ENCODE data around the gene ATP2C2.
"Not testable (repeated sequence)": the region's sequence is repeated elsewhere in the genome, so short reads cannot be mapped to it uniquely, and the experiment has no call there.

The ATP2C2 gene, protein sequence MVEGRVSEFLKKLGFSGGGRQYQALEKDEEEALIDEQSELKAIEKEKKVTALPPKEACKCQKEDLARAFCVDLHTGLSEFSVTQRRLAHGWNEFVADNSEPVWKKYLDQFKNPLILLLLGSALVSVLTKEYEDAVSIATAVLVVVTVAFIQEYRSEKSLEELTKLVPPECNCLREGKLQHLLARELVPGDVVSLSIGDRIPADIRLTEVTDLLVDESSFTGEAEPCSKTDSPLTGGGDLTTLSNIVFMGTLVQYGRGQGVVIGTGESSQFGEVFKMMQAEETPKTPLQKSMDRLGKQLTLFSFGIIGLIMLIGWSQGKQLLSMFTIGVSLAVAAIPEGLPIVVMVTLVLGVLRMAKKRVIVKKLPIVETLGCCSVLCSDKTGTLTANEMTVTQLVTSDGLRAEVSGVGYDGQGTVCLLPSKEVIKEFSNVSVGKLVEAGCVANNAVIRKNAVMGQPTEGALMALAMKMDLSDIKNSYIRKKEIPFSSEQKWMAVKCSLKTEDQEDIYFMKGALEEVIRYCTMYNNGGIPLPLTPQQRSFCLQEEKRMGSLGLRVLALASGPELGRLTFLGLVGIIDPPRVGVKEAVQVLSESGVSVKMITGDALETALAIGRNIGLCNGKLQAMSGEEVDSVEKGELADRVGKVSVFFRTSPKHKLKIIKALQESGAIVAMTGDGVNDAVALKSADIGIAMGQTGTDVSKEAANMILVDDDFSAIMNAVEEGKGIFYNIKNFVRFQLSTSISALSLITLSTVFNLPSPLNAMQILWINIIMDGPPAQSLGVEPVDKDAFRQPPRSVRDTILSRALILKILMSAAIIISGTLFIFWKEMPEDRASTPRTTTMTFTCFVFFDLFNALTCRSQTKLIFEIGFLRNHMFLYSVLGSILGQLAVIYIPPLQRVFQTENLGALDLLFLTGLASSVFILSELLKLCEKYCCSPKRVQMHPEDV

DNA sequence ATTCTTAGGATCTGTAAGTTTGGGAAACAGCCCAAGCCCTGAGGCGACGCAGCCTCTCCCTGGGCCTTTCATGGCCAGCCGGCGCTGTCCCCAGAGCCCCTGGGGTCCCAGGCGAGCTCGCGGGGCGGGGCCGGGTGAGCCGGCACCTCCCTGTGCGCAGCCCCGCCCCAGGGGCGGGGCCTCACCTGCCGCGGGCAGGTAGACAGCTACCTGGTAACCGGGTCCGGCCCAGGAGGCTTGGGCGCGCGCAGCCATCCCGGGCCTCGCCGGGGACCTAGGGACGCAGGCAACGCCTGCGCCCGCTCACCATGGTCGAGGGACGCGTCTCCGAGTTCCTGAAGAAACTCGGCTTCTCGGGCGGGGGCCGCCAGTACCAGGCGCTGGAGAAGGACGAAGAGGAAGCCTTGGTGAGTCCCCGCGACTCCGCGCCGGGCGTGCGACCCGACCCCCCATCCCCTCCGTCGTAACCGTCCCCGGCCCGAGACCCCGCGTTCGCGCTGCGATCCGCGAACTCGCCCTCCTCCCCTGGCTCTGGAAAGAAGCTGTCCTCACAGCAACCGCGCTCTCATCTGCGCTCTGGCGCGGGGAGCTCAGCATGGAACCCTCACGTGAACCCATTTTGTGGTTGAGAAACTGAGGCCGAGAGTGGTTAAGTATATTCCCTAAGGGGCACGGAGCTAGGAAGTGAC, at the start of gene ATP2C2:
TSS of gene ATP2C2 (plus strand) at position 231 of the 689 bp plus-strand sequence. CDS start at position 309, 78 bp downstream.
- DNase-seq = no peak

DNA sequence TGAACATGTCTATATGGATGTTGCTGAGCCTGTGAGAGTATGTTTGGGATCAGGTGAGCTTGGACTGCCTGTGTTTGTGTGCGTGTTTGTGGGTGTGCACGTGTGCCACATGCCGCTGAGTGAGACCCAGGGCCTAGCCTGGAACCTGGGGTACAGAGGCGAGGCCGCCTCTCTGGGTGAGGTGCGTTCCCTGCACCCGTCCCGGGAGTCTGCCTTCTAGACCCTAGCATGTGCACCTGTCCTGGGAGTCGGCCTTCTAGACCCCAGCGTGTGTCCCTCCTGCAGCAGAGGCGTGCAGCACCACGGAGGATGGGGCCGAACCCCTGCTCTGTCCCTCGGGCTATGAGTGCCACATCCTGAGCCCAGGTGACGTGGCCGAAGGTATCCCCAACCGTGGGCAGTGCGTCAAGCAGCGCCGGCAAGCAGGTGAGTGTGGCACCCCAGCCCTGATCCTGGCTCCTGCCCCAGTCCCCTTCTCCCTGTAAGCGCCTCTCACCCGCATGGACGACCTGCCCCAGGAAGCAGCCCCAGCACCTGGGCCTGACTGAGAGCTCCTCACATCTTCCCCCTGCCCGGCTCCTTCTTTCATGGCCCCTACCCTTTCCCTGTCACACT, 49.1 kb upstream of the ATP2C2 start:
- DNase-seq = no peak

DNA sequence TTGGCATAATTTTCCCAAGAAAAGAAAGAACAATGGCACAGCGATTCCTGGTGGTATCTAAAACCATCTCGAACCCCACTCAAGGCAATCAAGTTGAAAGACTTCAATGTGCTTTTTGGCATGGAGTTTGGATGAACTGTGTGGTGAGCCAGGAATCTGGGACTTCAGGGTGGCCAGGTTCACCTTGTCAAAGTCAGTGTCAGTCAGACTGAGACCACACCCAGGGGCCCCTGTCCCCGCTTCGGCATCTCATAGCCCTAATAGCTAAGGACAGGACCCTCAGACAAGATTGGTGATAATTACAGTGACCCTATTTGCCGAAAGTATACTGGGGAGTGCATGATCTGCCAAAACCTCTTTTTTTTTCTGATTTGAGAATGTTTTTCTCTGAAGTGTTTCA, 47.8 kb upstream of the ATP2C2 start:
- DNase-seq = no peak

DNA sequence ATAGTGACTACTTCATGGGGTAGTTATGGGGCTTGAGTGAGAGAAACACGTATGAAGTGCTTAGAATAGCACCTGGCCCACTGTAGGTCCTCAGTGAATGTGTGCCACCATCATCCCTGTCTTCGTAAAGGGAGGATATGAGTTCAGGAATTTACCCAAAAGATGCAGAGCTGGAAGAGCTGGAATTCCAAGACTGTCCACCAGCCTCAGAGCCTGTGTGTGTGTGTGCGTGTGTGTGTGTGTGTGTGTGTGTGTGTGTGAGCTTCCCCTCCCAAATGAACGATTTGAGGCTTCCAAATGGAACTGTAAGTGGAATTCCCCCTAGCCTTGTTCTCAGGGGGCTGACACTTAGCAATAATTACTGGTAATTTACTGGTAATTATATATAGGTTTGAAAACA, 46.4 kb upstream of the ATP2C2 start:
- no peak for DNase-seq

DNA sequence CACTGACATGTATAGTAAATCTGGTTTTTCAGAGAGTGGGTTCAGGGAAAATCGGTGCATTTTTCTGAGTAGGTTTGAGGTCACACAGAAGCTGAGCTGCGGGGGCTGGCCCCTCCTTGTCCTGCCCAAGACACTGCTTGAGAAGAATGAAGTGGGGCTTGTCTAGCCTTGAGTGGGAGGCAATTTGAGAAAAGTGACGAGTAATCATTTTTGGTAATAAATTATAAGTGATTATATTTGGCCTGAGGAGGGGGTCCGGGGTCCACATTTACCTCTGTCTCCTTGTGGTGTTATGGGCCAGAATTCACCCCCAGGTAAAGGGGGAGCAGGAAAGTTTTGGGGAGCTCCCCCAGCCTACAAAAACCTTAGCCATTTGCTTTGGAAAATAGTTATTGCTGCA, 45.6 kb upstream of the ATP2C2 start:
- no peak for DNase-seq

DNA sequence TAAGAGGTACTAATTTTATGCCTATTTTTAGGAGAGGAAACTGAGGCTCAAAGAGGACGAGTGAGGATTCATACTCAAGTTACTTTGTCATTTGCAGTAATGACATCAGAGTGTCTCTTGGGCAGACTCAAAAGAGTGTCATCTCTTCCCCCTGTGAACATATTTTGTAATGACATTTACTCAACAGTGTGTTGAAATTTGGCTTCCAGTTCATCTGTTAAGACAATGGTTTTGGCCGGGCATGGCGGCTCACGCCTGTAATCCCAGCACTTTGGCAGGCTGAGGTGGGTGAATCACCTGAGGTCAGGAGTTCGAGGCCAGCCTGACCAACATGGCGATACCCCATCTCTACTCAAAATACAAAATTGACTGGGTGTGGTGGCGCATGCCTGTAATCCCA, 44.7 kb upstream of the ATP2C2 start:
- DNase-seq = no peak

DNA sequence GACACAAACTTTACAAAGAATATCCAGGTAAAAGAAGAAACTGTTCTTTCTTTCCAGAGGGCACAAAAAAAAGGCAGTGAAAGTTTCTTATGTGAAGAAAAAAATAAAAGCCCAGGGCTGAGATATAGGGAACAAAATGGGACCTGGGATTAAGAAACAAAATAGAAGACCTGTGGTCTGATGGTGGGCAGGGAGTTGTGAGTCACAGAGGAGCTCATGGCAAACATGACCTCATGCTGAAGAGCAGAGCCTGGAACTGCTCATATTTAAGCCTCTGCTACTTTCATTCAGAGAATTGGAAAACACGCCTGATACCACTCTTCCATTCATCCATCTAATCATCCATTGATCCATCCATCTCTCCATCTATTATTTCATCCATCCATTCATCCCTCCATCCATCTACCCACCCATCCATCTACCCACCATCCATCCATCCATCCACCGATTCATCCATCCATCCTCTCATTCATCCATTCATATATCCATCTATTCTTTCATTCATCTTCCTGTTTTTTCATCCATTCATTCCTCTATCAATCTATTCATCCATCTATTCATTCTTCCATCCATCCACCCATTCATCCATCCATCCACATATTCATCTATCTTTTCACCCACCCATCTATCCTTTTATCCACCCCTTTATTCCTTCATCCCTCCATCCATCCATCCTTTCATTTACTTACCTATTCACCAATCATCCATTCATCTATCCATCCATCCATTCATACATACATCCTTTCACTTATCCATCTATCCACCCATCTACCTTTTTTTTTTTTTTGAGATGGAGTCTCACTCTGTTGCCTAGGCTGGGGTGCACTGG, 43.7 kb upstream of the ATP2C2 start:
- DNase-seq = no peak

DNA sequence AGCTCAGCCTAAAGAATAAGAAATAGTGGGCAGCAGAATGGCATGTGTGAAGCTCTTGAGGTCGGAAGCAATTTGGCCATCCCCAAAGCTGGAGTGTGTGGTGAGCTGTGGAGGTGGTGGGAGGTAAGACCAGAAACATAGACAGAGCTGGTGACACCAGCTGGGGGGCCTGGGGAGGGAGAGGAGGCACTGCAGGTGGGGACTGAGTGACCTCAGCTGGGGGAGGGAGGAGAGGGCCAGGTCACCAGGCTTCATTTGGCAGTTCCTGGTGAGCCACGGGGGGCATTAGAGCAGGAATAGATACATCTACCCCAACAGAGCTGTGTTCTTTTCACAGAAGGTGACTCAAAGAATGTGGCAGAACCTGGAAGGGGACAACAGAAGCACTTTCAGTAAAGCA, 41.8 kb upstream of the ATP2C2 start:
- DNase-seq = no peak

DNA sequence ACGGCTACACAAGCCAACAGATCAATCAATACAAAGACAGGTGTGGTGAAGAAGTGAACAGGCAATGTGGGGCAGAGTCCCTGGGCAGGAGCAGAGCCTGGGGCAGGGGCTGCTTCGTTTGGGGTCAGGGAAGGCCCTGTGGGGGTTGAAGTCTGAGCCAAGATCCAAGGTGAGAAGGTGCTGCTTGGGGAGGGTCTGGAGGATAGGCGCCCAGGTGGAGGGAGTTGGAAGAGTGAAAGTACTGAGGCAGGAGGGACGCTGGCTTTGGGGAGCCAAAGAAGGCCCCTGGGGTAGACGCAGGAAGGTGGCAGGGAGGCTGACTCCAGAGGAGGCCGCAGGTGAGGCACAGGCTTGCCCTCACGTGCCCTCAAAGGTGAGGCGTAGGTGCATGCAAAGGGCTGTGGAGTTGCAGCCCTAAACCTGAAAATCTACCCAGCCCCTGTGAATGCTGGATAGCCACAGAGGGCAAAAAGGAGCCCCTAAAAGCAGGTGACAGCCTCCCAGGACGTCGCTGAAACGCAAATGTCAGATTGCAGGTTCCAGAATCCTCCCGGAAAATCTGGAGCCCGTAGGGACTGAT, 40.3 kb upstream of the ATP2C2 start:
- DNase-seq = no peak

DNA sequence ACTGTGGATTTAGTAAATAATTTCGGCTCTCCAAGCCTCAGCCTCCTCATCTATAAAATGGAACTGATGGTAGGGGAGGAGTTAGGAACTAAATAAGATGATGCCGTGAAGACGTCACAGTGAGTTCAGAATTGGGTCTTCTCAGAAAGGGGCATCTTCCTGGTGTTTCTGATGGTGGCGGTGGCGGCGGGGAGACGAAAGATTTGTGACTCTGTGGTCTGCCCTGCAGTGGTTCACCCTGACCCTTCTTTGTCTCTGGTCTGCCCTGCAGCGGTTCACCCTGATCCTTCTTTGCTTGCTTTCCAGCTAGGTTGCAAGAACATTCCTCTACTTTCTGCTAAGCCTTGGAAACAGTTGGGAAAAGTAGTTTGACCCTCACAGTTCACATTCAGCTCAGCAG, 39.3 kb upstream of the ATP2C2 start:
- no peak for DNase-seq

DNA sequence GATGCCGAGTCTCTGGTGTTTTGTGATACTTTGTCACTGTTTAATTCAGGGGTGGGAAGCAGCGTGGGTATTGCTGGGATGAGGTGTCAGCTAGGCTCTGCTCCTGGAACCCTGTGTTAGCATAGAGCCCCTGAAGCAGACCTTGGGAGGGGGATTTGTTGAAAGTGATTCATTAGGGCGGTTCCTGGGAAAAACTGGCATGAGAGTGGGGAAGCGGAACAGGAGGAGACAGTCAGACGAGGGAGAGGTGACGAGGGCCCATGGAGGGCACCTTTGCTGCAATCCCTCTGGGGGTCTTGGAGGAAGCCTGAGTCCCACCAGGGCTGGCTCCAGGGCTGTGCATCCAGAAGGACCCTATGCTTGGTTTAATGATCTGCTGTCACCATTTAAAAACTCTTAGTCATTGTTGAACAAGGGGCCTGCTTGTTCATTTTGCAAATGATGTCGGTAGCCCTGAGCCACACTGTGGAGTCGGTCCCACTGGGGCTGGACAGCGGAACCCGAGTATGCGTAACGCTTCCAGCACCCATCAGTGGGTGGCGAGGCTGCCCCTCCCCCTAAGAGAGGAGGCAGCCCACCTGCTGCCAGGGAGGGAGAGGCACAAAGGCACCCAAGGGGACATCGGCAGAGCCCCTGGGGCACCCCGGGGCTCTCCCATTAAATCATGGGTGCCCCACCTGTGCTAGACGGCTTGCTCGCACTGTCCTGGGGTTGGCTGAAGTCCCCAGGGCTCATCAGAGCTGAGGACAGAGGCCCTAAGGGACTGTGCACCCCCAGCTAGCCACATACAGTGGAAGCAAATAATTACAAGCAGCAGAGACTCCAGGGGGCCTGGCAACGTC, 38.3 kb upstream of the ATP2C2 start:
- DNase-seq = no peak

DNA sequence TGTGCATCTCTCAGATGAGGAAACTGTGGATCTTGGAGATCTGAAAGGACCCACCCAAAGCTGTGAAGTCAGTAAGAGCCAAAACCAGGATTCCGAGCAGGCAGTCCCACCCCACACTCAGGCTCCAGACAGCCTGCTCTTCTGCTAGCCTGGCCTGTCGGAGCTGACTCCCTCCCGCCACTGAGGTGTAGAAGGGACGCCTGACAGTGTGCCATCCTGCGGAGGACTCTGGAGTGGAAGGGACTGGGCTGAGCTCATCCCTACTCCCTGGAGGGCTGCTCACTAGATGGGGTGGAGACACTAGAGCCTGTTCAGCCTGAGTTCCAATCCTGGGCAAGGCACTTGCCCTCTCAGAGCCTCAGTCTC, 37.7 kb upstream of the ATP2C2 start:
- DNase-seq = no peak

DNA sequence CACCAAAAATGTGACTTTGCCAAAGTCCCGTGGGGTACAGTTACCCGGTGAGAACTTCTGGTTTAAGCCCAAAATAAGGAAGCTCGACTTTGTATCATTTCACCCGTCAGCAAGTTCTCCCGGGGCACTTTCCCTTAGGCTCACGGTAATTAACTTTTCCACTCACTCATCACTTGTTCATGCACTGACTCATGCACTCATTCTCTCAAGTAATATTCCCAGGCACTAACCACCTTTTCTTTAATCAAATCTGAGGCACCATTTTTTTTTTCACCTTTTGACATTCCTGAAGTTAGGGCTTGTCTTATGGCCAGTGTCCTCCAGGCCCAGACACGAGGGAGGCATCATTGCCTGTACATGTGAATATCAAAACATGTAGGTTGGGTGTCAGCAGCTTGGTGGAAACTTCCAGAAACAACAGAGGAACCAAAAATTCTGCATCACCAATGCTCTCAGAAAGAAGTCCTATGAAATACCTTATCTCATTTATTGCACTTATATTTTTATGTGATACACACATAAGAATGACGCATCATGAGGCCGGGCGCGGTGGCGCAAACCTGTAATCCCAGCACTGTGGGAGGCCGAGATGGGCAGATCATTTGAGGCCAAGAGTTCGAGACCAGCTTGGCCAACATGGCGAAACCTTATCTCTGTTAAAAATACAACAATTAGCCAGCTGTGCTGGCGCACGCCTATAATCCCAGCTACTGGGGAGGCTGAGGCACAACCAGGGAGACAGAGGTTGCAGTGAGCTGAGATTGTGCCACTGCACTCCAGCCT, 36.1 kb upstream of the ATP2C2 start:
- no peak for DNase-seq

DNA sequence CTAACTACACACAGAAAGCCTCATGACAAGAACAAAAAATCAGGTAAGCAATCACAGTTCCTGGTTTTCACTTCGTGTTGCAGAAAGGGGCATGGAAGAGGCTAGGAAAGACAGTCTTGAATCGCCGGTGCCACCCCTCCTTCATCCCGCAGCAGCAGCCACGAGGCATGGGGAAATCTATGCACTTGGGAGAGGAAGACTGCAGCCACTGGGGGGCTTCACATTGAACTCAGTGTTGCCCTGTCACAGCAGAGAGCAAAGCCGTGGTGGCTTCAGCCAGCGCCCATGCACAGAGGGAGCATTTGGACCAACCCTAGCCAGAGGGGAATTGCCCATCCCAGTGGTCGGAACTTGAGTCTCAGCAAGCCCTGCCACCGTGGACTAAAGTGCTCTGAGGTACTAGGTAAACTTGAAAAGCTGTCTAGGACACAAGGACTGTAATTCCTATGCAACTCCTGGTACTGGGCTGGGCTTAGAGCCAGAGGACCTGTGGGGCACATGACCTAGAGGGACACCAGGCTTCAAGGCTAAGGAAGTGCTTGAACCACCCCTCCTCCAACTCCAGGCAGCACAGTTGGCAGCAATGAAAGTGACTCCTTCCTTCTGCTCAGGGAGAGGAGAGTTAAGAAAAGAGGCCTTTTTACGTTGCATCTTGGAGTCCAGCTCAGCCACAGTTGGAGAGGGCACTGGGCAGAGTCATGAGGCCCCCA, 35.2 kb upstream of the ATP2C2 start:
- DNase-seq = no peak

DNA sequence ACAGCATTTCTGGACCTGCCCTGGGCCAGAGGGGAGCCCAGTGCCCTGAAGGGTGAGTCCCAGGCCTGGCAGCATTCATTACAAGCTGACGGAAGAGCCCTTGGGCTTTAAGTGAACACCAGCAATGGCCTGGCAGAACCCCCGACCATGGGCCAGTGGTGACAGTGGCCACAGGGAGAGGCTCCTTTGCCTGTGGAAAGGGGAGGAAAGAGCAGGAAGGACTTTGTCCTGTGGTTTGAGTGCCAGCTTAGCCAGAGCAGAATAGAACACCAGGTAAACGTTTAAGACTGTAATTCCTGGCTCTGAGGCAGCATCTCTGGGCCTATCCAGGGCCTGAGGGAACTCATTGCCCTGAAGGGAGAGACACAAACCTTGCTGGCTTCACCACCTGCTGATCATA, 34.3 kb upstream of the ATP2C2 start:
- no peak for DNase-seq

DNA sequence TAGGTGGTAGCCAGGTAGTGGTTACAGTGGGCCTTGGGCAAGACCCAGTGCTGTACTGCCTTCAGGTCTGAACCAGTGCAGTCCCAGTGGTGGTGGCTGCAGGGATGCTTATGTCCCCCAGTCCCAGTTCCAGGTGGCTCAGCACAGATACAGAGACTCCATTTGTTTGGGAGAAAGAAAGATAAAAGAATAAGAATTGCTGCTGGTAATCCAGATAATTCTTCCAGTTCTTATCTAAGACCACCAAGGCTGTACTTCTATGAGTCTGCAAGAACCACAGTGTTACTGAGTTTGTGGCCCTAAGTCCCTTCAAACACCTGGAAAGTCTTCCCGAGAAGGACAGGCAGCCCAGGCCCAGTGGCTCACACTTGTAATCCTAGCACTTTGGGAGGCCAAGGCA, 33.9 kb upstream of the ATP2C2 start:
- DNase-seq = no peak

DNA sequence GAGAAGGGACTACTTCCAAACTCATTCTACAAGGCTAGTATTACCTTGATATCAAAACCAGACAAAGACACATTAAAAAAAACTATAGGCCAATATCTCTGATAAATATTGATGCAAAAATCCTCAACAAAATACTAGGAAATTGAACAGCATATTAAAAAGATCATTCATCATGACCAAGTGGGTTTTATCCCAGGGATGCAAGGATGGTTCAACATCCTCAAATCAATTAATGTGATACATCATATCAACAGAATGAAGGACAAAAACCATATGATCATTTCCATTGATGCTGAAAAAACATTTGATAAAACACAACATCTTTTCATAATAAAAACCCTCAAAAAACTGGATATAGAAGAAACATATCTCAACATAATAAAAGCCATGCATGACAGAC, 31.1 kb upstream of the ATP2C2 start:
- not testable (repeated sequence) for DNase-seq

DNA sequence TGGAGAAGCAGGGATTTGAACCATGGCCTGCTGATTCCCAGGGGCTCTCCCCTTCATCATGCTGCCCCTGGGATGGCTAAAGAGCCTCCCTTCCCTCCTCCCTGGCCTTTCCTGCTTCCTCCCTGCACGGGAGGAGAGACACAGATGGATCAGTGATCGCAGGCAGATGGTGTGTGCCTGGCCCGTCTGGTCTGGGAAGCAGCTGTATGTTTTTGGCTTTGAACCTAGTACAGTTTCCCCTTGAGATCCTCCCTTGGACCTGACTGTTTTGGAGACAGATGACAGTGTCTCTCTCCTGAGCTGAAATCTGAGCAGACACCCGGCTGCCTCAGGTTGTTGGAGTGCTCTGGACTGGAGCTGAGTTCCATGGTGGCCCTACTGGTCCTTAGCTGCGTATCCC, 29.0 kb upstream of the ATP2C2 start:
- no peak for DNase-seq

DNA sequence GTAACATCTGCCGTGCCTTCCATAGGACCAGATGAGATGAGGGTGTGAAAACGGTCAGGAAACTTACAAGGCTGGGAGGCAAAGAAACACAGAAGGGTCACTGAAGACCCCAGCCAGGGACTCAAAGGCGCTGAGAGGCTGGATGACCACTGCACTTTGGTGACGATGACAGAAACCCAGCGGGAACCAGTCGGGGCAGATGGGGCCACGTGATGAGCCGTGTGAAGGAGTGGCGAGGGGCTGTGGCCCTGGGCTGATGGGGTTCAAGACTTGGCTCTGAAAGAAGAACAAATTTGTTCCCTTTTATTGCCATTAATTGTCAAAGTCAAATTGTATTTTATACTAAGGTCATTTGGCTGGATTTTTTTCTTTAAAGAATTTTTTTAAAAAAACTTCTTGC, 28.6 kb upstream of the ATP2C2 start:
- no peak for DNase-seq

Measured in NCI-H226 (cell line).